Upper lobe of left lung (tissue), 6 donors: ENCODE measurements around the gene SLC9A8. TPM values are rescaled to one million over a fixed set of nuclear protein-coding genes. Genes with fewer than 3 reads are reported as not detected.
A peak's percentile ranks its signal among the peaks of the same experiment; 100 is the strongest.

Source experiments
- ATAC-seq, 2 donors: fragments of 200-7000 bp; cut with Tn5 transposase; one replicate each; pipeline ENCODE4 v1.9.1; 2022; ENCODE audit warnings: mild to moderate bottlenecking in 2 of 2, moderate library complexity in 2 of 2; ENCODE audit not compliant: low FRiP score in 2 of 2
- DNase-seq, 2 donors: peaks; one replicate each; pipeline ENCODE4 v3.0.0-alpha.2; 2019 to 2020
- H3K27ac ChIP-seq, 4 donors: fragments of 200-600 bp; sonication (generic); one replicate each; pipeline ENCODE4 v1.5.1; 2016 to 2019
- H3K27me3 ChIP-seq, 4 donors: fragments of 200-600 bp; sonication (generic); one replicate each; pipeline ENCODE4 v1.5.1; 2017 to 2019
- H3K36me3 ChIP-seq, 4 donors: fragments of 200-600 bp; sonication (generic); one replicate each; pipeline ENCODE4 v1.5.1; 2016 to 2019
- H3K4me1 ChIP-seq, 4 donors: fragments of 200-600 bp; sonication (generic); one replicate each; pipeline ENCODE4 v1.5.1; 2018 to 2019
- H3K4me3 ChIP-seq, 4 donors: fragments of 200-600 bp; sonication (generic); one replicate each; pipeline ENCODE4 v1.5.1; 2017 to 2019; ENCODE audit warnings: mild to moderate bottlenecking in 2 of 4, moderate library complexity in 1 of 4
- H3K9me3 ChIP-seq, 4 donors: fragments of 200-600 bp; sonication (generic); one replicate each; pipeline ENCODE4 v1.5.1; 2018 to 2019
- EP300 ChIP-seq, 4 donors: sonication (generic); formaldehyde crosslinking; IDR thresholded peaks; one replicate each; pipeline ENCODE4 v1.5.1; 2017; ENCODE audit warnings: antibody characterized with exemption in 4 of 4, control low read depth in 2 of 4
- POLR2A ChIP-seq, 4 donors: fragments of 450-650 bp; IDR thresholded peaks; one replicate each; pipeline ENCODE4 v1.5.1; 2016 to 2017; ENCODE audit warnings: antibody characterized with exemption in 4 of 4, mild to moderate bottlenecking in 2 of 4
- POLR2AphosphoS5 ChIP-seq, 2 donors: sonication (generic); formaldehyde crosslinking; IDR thresholded peaks; one replicate each; pipeline ENCODE4 v1.5.1; 2017; ENCODE audit warnings: antibody characterized with exemption in 2 of 2
- WGBS, 2 donors: methylation state at CpG; one replicate each; pipeline ENCODE4 v1.1.5; 2017 to 2018; 5-methylcytosine and 5-hydroxymethylcytosine counted together
- total RNA-seq, 6 donors: library from RNA; depleted of rRNA in 4 of 6; stranded (reverse); fragments of >200 nt in 4 of 6; gene quantifications; one replicate each; pipeline versions ENCODE4 v1.1.0 to v1.2.1, GENCODE V29; 2016 to 2021
- TF ChIP-seq, protein P1 (sequence below), 6 experiments: fragments of 450-650 bp in 4 of 6; fragments of 200-600 bp in 2 of 6; sonication (generic) in 2 of 6; IDR thresholded peaks; one replicate each; pipeline ENCODE4 v1.5.1; 2016 to 2019; ENCODE audit warnings: antibody characterized with exemption in 6 of 6
- donor health status: DM: no; HTN: no; CAD: no; lungs with moderate emphysema.
- donor health status: DM: no; HTN: yes; CAD: no; lungs with severe emphysema.

Gene SLC9A8
- total RNA-seq, 6 donors from 2014 or later, result 13.2 to 19.6 (median 17.2) TPM

DNA sequence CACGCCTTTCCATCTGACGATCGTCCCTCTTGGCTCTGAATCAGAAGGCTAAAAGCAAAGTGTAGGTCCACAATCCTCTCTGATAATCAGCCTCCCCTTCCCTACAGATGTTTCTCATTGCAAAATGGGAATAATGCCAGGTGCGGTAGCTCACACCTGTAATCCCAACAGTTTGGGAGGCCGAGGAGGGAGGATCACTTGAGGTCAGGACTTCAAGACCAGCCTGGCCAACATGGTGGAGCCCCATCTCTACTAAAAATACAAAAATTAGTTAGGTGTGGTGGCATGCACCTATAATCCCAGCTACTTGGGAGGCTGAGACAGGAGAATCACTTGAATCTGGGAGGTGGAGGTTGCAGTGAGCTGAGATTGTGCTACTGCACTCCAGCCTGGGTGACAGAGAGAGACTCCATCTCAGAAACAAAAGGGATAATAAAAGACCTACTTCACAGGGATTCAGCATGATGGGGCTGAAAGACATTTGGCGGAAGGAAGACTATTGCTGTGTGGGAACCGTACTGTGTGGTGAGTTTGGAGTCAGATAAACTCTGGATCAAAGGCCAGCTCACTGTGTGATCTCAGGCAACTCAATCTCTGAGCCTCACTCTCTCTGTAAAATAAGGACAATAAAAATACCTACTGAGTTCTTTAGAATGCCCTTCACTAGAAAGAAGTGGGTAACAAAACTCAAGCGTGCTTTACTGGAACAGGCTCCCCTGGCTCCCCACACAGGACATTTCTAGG is 15.9 kb upstream of the SLC9A8 start:
- Histone ChIP-seq H3K36me3 (no peaks in the 10 kb centered on the region), H3K9me3 (no peaks in the 10 kb centered on the region), H3K4me3 (no peak overlapping the region), H3K27me3 (no peaks in the 10 kb centered on the region), H3K4me1 (peaks cover 14 to 29% (median 19%) of the 10 kb centered on the region in 4 donors), H3K27ac (no peak overlapping the region)
- ATAC-seq (no peak), DNase-seq (no peak)
- TF ChIP-seq, protein P1, sequence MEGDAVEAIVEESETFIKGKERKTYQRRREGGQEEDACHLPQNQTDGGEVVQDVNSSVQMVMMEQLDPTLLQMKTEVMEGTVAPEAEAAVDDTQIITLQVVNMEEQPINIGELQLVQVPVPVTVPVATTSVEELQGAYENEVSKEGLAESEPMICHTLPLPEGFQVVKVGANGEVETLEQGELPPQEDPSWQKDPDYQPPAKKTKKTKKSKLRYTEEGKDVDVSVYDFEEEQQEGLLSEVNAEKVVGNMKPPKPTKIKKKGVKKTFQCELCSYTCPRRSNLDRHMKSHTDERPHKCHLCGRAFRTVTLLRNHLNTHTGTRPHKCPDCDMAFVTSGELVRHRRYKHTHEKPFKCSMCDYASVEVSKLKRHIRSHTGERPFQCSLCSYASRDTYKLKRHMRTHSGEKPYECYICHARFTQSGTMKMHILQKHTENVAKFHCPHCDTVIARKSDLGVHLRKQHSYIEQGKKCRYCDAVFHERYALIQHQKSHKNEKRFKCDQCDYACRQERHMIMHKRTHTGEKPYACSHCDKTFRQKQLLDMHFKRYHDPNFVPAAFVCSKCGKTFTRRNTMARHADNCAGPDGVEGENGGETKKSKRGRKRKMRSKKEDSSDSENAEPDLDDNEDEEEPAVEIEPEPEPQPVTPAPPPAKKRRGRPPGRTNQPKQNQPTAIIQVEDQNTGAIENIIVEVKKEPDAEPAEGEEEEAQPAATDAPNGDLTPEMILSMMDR (IDR thresholded peaks at IDR 0.05), result no peak
- TF ChIP-seq EP300 (IDR thresholded peaks at IDR 0.05) (no peak), POLR2AphosphoS5 (IDR thresholded peaks at IDR 0.05) (no peak), POLR2A (IDR thresholded peaks at IDR 0.05) (no peak)
- WGBS, 2 donors, result 87 to 91% methylated on average over 8 of the region's 8 CpGs

DNA sequence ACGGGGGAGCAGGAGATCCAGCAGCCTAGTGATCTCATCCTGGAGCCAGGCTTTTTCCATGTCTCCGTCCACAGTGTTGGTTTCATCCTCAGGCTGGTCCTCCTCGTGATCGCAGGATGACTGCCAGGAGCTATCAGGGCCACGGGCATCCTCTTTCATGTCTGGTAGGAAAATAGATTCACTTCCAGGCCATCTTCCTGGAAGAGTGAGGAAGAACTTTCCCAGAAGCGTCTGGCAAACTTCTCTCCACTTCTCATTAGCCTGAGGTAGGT is 15.3 kb upstream of the SLC9A8 start:
- H3K4me3 ChIP-seq, result no peak overlapping the region
- H3K27me3 ChIP-seq, result no peaks in the 10 kb centered on the region
- H3K4me1 ChIP-seq, result peaks cover 14 to 28% (median 18%) of the 10 kb centered on the region in 4 donors
- TF ChIP-seq POLR2A (IDR thresholded peaks at IDR 0.05) (no peak), EP300 (IDR thresholded peaks at IDR 0.05) (no peak), POLR2AphosphoS5 (IDR thresholded peaks at IDR 0.05) (no peak)
- TF ChIP-seq, protein P1 (IDR thresholded peaks at IDR 0.05), result no peak
- DNase-seq (no peak), ATAC-seq (no peak)
- WGBS, 2 donors, result 83 to 89% methylated on average over 6 of the region's 6 CpGs
- no peak overlapping the region for H3K27ac ChIP-seq
- no peaks in the 10 kb centered on the region for H3K36me3 ChIP-seq
- H3K9me3 ChIP-seq, result no peaks in the 10 kb centered on the region

DNA sequence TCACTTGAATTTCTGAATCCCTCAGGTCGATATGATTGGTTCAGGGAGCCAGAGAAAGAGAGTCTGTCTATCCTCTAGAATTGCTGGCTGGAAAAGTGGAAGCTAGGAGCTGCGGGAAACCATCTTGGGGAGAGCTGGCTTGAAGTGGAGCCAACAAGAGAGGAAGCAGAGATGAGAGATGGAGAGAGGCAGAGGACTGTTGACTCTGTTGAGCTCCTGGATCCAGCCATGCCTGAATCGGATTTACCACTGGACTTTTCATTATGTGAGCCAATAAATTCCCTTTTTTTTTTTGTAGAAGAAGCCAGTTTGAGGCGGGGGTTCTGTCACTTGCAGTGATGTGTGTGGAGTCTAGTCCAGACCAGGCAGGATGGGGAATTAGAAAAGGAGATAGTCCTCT is 13.9 kb upstream of the SLC9A8 start:
- no peak overlapping the region for H3K27ac ChIP-seq
- DNase-seq (no peak), ATAC-seq (no peak)
- peaks cover 13 to 18% (median 15%) of the 10 kb centered on the region in 4 donors for H3K4me1 ChIP-seq
- no peak overlapping the region for H3K4me3 ChIP-seq
- TF ChIP-seq POLR2AphosphoS5 (IDR thresholded peaks at IDR 0.05), result no peak
- TF ChIP-seq, protein P1 (IDR thresholded peaks at IDR 0.05), result no peak
- TF ChIP-seq EP300 (IDR thresholded peaks at IDR 0.05), result no peak
- TF ChIP-seq POLR2A (IDR thresholded peaks at IDR 0.05), result no peak
- no peaks in the 10 kb centered on the region for H3K9me3 ChIP-seq
- H3K27me3 ChIP-seq, result no peaks in the 10 kb centered on the region
- no peaks in the 10 kb centered on the region for H3K36me3 ChIP-seq
- 78 to 86% methylated on average over 4 of the region's 4 CpGs for WGBS, 2 donors

DNA sequence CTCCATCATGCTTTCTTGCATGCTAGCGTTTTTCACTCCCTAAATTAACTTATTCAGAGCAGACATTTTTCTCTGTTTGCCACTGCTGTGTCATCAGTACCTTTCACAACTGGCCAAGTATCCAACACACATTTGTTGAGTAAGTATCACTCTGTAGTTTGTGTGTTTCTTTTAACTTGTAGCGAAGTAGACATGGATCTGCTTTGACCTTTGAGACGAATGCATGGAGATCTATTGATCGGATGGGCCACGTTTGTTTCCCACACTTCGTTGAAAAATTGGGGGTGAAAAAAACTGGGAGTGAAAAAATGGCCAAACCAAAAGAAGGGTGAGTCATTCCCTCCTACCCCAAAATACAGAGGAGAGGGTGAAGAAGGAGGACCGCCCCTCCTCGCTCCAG is 12.9 kb upstream of the SLC9A8 start:
- peaks cover 3 to 8% (median 6%) of the 10 kb centered on the region in 4 donors for H3K4me1 ChIP-seq
- 89 to 90% methylated on average over 8 of the region's 8 CpGs for WGBS, 2 donors
- ATAC-seq (no peak), DNase-seq (no peak)
- H3K27me3 ChIP-seq, result no peaks in the 10 kb centered on the region
- TF ChIP-seq EP300 (IDR thresholded peaks at IDR 0.05), result no peak
- no peak overlapping the region for H3K4me3 ChIP-seq
- peak overlapping the region in 1 of 4 donors; percentile 62 for H3K27ac ChIP-seq
- H3K9me3 ChIP-seq, result no peaks in the 10 kb centered on the region
- no peaks in the 10 kb centered on the region for H3K36me3 ChIP-seq

DNA sequence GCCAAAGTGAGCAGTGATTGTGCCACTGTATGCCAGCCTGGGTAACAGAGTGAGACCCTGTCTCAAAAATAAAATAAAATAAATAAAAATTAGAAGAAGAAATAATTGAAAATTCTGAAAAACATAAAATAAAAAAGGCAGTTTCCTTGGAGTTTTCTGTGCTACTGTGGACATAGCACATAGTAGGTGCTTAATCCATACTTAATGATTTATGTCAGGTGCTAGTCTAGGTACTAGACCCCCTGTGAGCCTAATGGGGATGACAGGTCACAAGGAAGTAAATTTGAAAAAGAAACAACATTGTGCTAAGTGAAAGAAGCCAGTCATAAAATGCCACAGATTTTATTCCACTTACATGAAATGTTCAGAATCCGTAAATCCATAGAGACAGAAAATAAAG is 9.2 kb upstream of the SLC9A8 start:
- ATAC-seq, result no peak
- Histone ChIP-seq H3K27me3 (no peaks in the 10 kb centered on the region), H3K4me1 (peaks cover 0 to 4% (median 0%) of the 10 kb centered on the region in 4 donors), H3K27ac (no peak overlapping the region), H3K4me3 (no peak overlapping the region), H3K36me3 (no peaks in the 10 kb centered on the region), H3K9me3 (no peaks in the 10 kb centered on the region)
- DNase-seq, result no peak
- TF ChIP-seq EP300 (IDR thresholded peaks at IDR 0.05), result no peak
- no peak for TF ChIP-seq POLR2AphosphoS5 (IDR thresholded peaks at IDR 0.05)
- TF ChIP-seq, protein P1 (IDR thresholded peaks at IDR 0.05), result no peak
- no peak for TF ChIP-seq POLR2A (IDR thresholded peaks at IDR 0.05)
- WGBS, 2 donors, result 82 to 92% methylated on average over 1 of the region's 1 CpG
